NOMO-1 (cell line): ENCODE data around the gene DIO2.

ENCODE experiments used
- DNase-seq, 2 experiments: peaks; one replicate each; lab custom pipeline; 2025; ENCODE audit not compliant: unreplicated experiment in 2 of 2; lab: John Stamatoyannopoulos, UW

Gene DIO2

DNA sequence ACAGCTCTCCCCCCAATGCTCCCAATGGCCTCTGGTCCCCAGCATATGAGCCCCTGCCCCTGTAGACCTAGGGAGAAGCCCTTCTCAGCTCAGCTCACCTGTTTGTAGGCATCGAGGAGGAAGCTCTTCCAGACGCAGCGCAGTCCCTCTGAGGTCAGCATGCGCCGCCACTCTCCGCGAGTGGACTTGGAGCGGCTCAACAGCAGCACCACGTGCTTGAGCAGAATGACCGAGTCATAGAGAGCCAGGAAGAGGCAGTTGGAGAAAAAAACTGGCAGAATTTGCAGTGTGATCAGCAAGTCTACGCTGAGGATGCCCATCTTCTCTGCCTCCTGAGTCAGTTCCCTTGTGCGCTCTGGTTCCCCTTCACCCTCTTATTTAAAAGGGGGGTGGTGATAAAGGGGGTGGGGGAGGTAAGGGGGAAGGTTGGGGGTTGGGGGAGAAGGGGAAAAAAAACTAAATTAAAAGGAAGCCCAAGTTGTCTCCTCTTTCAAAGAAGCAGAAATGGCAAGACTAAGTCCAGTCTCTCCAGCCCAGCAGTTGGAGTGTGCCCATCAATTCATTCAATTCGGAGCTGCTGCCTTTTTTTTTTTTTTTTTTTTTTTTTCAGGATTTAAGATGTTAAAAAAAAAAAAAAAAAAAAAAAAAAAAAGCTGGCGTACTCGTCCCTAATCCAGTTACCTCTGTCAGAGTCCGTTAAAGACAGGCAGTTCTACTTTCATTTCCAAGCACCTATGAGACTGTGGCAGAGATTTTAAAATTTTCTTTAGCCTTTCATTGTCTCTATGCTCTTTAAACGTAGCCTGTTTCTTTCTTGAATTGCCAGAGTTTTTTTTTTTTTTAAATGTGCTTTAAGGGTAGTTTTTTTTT lies at the start of gene DIO2:
DIO2 (minus strand) TSS at position 352 of the 870 bp plus-strand sequence; CDS start at position 320, 32 bp downstream.
- no peak for DNase-seq

DNA sequence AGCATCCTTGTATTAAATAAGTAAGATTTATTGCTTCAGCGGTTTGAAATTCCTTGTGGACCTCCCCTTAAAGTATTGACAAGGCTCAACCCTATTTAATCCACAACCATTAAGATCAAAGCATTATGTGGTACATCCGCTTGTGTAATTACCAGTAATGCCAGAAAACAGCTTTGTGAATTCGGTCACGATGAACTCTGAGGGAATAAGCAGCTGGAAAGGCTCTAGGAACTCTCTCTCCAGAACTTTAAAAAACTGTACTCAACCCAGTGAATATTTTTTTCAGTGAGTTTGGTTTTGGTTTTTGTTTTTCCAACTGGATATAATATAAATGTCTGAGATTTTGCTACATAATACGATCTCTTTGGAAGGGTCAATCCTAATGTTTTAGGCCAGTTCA lies 49.3 kb upstream of the DIO2 start:
- DNase-seq, result no peak

DNA sequence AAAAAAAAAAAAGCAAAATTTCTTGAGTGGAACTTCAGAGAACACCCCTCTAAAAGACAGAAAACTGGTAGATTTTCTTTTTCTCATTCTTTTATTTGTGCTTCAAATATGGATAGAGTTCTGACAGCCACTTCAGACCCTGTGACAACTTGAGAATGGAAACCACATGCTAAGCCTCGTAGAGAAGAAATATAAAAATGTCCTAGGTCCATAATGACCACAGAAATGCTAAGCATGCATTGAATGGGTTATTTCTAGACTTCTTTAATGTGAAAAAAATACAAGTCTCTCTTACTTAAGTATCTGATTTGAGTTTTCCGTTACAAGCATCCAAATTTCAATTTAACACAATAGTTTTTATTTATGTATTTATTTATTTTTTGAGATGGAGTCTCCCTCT lies 28.3 kb upstream of the DIO2 start:
- DNase-seq, result no peak

DNA sequence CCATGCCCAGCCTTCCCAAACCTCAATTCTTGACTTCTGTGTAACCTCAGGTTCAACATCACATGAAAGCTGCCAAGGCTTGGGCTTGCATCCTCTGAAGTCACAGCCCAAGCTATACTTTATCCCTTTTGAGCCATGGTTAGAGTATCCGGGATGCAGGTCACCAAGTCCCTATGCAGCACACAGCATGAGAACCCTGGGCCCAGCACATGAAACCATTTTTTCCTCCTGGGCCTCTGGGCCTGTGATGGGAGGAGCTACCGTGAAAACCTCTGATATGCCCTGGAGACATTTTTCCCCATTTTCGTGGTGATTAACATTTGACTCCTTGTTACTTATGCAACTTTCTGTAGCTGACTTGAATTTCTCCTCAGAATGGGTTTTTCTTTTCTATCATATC lies 25.8 kb upstream of the DIO2 start:
- no peak for DNase-seq

DNA sequence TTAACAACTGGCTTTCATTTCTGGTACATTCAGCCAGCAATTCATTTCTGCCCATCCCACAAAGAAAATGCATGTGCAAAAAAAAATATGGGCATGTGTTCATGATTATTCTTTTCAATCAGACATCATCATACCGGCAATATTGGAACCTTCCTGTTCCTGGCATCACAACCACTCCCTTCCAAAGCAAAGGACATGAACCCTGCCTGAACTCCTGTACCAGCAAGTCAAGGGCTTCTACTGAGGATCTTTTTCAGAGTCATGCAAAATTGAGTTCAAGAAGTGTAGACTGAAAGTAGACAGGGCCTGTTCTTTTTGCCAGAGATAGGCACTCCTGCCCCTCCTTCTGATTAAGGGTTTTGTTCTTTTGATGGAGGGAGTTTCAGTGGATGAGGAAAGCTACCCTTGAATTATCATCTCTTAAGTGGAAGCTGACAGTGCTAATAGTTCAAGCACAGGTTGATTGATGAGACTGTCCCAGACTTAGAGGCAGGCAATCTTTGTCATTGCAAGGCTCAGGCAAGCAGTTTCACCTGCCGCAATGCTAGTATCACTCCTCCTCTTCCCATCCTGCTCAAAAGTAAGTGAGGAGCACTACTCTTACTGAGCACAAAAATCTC lies 22.3 kb upstream of the DIO2 start:
- no peak for DNase-seq

DNA sequence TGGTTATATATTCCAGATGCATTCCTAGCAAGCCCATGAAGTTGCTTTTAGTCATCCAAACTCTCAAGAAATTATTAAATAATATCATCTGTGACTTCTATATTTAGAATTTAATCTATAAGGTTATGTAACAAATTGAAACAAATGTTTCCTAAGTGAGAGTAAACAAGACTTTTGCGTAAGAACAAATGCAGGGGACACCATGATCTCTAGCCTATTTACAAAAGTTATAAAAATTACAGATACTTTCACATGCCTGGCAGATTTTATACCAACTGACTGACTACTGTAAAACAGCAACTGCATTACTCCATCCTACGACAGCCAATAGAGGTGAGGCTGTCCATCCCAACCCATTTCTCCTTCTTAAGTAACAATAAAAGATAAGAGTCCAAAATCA lies 20.4 kb upstream of the DIO2 start:
- DNase-seq, result no peak

DNA sequence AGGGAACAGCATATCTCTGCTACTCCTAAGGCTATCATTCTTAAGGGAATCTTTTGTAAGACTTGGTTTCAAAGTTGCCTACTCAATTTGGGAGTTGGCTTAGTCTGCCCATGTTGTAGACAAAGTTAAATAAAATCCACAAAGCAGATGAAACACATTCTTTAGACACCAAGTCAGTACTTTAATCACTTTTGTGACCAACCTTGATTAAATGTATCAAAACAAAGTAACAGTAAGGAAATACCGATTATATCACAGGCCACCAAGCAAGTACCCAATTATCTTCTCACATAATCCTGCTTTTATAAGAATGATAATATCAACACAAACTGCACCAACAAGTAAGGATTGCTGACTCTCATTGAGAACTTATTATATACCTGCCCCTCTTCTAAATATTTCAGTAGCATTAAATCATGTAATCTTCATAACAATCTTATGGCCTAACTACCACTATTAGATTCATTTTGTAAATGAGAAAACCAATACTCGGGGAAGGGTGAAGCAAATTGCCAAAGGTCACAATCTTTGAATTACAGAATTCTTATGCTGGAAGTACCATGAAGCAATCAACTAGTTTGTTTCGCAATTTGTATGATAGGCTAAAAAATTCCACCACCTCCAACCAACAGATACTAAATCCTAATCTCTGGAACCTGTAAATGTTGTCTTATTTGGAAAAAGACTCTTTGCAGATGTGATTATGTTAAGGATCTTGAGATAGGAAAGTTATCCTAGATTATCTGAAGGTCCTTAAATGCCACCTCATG lies 12.6 kb upstream of the DIO2 start:
- no peak for DNase-seq

DNA sequence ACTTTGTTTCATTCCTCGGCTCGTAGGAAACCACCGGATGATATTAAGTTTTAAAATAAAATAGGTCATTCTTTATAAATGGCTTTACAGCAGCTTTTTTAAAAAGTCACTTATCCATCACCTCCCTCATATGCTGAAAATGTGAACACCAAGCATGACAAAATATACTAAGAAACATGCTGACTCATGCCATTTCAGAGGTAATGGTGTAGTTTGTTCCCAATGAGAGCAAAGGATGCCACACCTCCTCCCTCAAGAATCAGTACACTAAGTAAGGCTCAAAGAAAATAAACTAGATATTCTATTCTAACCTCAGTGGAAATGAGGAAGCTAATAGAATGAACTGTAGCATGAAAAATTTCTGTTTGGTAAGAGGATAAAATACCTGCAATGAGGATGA lies 5.5 kb upstream of the DIO2 start:
- no peak for DNase-seq

DNA sequence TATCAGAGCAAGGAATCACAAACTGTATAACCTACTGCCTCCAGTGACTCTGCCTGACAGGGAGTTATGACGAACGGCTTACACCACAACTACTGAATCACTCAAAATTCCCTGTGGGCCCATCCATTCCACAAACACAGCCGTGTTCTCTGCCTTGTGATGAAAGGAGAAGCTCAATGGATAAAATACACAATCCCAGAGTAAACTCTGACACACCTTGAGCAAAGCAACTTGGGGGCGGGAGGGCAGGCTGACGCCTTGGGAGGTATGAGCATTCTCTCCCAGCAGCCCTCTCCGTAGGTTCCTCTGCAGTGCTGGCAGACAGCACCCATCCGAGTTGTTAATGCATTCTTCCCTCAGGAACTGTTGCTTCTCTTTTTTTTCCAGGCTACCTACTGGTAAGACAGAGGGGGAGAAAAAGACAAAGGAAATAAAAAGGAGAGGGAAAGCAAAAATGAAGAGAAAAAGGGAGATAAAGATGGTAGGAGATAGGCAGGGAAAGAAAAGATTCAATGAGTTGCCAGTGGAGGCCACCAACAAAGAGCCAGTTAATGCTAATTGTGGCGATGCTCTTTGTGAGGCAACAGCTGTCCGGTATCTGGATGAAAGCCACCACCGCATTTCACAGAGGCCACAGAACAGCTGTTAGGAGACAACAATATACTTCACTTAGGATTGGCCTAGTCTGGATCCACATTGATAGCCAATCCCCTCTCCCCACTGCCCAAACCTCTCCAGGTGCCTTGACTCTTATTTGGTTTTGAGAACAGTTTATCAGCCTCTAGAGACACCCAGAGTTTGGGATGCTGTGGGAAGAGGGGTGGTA lies 4.7 kb upstream of the DIO2 start:
- no peak for DNase-seq

DNA sequence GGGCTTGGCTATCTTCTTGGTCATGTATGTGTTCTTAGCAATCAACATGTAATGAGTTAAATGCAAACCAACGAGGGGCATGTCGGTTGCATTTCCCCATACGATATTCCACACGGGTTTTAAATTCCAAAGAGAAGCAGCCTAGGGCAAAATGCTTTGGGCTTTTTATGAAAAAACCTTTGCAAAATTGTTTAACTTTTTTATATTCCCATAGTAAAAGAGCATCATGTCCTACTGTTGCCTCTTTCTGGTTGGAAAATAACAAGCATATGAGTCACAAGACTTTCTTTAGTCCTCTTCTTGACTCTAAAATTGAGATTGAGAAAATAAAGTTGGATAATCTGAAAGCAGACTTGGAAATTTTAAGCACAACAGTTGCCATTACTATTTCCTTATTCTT lies 3.8 kb upstream of the DIO2 start:
- no peak for DNase-seq

DNA sequence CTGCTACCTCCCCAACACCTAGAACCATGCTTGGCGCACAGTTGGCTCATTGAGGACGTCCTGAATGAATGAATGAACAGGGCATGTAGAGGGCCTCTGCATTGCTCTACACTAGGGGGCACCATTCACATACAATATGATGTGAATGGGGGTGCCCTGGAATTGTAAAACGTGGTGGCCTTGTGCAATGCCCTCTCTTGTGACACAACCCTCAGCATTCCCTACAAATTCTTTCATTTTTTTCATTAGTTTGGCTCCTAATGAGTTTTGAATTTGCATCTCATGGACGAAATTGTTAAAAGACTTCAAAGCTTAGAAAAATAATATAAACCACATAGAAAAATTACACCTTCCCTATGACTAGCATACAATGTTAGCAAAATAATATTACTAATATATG lies 2.3 kb upstream of the DIO2 start:
- no peak for DNase-seq

DNA sequence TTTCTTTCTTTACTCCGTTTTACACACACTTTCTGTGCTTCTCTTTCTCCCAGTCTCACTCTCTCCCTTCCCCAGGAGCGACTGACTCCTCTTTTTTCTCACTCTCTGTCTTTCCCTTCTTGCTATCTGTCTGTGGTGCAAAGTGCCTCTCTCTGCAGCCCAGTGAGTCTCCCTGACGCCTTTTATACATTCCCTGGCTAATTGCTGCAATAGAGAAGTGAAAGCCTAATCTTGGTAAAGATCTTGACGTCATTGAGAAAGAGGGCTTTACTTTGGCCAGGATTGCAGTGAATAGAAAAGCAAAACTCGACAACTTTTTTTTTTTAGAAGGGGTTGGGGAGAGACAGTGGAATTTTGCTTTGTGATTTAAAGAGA lies 706 bp upstream of the DIO2 start:
- peak; percentile 38 to 45 for DNase-seq

DNA sequence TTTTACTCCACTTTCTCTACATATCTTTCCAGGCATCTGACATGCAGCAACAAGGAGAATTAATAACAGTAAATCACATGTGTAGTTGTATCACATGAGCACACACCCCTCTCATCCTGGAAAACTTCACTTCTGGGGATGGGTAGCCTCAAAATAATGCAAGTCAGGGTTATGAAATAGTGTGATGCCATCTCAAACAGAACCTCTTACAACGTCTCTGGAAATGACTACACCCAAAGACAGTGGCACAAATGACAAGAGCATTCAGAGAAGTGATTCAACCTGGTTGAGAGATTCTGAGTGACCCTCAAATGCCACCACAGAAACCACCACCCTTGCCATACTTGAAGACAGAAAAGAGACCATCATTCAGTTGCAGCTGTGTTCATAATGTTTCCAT lies 2.8 kb downstream of the DIO2 start:
- no peak for DNase-seq

DNA sequence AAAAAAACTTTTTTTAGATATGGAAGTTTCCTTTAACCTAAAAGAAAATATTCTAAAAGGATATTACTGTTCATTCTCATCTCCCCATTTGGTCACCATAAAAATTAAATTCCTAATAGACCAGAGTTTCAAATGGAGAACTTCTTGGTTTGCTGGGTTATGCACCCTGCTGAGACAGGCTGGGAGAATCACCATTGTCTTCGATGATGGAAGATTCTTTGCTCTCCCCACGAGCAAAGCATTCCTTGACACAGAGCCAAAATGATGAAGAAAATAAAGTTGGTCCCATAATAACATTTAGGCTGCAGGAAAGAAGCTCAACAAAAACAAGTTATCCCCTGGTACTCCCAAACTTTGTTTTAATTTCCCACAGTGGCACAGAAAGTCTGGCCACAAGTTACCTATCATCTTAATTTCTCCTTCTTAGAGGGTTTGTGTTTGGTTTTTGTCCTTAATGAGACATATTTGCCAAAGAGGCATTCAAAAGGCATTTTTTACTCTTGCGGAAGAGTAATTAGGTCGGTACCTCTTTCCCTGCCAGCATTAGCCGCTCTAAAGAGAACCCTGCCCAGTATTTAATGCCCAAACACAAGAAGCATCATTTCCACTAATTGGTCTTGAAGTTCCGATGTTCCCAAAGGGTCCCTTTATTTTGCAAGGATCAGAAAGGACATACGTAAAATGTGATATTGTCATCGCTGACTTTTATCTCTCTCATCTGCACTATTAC lies 4.8 kb downstream of the DIO2 start:
- DNase-seq, result no peak

DNA sequence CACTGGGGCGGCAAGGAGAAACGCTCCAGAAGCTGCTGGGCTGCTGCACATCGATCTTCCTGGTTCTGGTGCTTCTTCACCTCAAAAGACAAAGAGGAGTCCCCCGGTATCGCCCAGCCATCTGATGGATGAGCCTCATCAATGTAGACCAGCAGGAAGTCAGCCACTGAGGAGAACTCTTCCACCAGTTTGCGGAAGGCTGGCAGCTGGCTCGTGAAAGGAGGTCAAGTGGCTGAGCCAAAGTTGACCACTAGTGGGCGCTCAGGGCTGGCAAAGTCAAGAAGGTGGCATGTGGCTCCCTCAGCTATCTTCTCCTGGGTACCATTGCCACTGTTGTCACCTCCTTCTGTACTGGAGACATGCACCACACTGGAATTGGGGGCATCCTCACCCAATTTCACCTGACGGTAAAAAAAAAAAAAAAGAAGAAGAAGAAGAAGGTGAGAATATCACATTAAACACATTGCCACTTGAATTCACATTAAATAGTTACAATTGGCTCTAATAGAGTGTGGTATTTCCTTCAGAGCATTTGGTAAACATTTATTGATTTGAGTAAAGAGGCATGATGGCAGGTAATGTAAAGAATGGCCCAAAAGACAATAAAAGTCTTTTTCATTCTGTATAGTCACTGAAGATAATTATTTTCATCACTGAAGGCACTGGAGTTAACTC lies 8.3 kb downstream of the DIO2 start:
- DNase-seq, result no peak

DNA sequence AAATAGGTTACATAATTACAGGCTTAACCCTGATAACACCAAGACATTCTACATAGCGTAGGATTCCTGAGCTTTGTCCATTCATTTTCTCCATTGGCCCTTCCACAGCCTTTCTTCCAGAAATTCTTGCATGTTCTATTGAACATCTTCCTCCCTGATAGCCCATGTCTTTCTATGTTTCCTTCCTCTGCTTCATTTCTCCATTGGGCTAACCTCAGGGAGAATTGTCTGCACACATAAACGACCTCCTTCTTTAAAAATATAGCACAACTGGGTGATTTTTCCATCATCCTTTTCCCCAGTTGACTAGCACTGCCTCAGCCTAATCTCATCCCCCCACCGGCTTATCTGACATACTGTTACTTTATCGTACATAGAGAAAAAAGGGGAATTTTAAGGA lies 11.2 kb downstream of the DIO2 start:
- DNase-seq, result no peak

DNA sequence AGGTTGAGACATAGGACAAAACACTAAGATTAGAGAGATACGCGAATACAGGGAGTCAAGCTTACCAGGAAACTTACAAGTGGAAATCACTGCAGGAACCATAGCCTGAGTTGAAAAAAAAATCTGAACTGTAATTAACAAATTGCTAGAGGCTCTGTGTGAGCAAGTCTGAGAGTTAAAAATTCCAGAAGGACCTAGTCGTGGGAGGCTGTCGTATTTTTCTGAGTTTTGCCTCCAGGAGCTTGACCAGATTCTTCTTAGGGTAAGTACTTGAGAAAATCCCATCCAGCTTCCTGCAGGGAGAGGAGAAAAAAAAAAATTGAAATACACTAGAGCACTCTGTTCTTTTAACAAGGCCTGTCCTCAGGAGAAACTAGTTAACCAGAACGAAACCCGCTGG lies 22.7 kb downstream of the DIO2 start:
- no peak for DNase-seq

DNA sequence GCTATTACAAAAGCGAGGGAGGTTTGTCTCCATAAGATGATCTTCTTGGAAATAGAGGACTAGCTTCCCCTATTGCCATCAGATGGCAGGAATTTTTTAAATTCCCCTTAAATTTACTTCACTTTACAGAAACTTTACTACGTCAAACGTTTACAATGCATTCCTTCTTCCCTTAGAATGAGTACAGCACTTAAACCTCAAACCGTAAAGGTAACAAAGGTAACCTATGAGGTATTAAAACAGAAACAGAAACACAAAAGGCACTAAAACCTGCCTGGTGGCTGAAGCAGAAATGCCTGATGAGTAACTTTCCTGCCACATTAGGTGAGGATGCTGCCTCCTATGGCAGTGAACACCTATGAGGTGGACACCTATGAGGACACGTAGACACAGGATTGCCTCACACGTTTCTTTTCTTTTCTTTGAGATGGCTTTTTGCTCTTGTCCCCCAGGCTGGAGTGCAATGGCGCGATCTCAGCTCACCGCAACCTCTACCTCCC lies 25.0 kb downstream of the DIO2 start:
- DNase-seq, result no peak

DNA sequence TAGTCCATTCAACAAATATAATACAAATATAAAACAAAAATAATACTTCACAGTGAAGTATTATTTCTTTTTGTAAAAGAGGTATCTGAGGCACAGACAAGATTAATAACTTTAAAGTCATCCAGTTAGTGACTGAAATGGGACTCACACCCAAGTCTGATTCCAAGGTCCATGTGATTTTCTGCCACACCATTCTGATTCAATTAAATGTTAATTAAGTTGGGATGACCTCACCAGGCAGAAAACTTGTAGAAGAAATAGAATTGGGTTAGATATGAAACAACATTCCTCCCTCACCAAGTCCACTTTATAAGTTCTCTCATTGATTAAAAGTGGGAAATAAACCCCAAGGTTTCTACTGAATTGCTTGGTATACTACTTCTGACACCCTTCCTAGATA lies 34.4 kb downstream of the DIO2 start:
- DNase-seq, result no peak
